ENCODE results near the gene TMEM212.

DNA sequence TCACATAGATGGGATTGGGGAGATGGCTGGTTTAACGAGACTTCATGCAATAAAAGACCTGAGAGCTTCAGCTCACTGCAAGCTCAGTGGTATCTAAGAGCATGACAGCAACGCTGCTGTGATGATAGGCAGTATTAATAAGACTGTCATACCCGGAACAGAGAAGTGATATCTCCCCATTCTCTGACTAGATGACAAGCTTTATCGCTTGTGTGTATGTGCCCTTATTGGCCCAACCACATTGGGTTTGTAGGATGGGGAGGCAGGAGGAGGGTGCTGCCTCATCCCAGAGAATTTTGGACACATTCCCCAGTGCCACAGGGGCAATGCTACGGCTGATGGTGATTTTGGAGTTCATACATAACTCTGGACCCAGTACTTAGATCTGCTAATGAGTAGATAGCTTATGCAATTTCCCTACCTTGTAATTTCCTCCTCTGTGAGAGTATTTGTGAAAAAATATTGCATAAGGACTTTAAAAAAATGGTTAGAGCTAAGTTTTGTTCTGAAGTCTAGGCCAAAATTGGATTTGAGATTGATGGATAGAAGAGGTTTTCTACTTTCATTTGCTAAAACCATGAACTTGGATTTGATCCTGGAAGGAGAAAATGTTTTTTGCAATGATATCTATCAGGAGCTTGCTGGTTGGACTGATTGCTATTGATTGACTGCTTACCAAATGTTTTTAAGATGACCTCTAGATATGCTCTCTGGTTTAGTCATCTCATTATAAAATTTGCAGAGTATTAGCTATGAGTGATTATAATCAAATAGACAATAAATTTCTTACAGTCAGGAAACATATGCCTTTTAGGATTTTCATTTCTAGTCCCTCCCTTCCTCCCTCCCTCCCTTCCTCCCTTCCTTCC is 14.0 kb upstream of the TMEM212 start:
- no peak for TF ChIP-seq EZH2 (IDR thresholded peaks at IDR 0.05)
- no peak for TF ChIP-seq POLR2AphosphoS5 (IDR thresholded peaks at IDR 0.05; ENCODE audit: borderline replicate concordance, low read depth, low read length)
- no peak for TF ChIP-seq FOXP2 (optimal IDR thresholded peaks at IDR 0.05; ENCODE audit: control extremely low read depth, extremely low read length, insufficient read depth)

All from SK-N-MC (cell line).